GM12873 (cell line): ENCODE results near the gene FASTKD2.

Source experiments
- TF ChIP-seq, protein P1 (sequence below): IDR thresholded peaks from 2 replicates; pipeline ENCODE4 v1.5.1; 2012; ENCODE audit warnings: low read depth, mild to moderate bottlenecking, moderate library complexity, low read length, control low read depth; ENCODE audit not compliant: insufficient read depth; ENCODE audit errors: missing control alignments

FASTKD2 gene

DNA sequence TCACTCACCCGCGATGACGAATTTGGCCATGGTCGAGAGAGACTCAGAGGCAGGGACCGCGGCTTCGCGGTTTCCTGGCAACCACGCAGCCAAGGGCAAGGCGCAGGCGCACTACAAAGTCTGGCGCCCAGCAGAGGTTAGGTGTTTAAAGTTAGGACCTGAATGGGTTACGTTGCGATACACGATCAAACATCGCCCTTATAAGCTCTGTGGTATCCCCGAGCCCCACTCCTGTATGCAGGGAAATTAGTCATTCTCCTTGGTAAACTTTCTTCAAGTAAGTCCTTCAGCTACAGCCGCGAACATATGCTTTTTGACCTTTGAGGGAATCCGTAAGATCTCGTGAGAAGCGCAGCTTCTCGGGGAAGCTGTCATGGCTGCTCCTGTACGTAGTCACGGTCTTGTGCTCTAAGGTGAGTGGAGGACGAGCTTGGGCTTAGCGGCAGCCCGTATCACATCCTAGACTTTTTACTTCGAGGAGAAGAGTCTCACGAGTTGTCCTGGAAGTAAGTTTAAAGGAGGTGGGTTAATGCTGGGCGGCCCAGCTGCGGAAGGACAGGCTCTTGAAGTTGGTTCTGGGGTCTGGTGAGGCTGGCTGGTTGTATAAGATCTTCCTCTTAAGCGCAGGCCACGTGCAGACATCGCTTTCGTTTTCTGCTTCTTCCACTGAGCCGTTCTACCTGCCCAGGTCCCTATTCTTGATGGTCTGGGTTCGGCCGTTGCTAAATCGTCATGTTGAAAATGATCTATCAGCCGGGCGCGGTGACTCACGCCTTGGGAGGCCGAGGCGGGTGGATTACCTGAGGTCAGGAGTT, at the start of gene FASTKD2, which contains the start of gene MDH1B:
TSS of gene FASTKD2 (plus strand) at position 365 of the 815 bp plus-strand sequence. CDS start 1,088 bp downstream, outside the sequence.
TSS of gene MDH1B (minus strand) at position 87 of the 815 bp plus-strand sequence. CDS start at position 30, 57 bp downstream.
- TF ChIP-seq, protein P1, sequence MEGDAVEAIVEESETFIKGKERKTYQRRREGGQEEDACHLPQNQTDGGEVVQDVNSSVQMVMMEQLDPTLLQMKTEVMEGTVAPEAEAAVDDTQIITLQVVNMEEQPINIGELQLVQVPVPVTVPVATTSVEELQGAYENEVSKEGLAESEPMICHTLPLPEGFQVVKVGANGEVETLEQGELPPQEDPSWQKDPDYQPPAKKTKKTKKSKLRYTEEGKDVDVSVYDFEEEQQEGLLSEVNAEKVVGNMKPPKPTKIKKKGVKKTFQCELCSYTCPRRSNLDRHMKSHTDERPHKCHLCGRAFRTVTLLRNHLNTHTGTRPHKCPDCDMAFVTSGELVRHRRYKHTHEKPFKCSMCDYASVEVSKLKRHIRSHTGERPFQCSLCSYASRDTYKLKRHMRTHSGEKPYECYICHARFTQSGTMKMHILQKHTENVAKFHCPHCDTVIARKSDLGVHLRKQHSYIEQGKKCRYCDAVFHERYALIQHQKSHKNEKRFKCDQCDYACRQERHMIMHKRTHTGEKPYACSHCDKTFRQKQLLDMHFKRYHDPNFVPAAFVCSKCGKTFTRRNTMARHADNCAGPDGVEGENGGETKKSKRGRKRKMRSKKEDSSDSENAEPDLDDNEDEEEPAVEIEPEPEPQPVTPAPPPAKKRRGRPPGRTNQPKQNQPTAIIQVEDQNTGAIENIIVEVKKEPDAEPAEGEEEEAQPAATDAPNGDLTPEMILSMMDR: no peak

- TF ChIP-seq, protein P1: no peak
These were observed 48.8 kb upstream of the FASTKD2 start for GRCh38 chr2:206716623-206717022.

DNA sequence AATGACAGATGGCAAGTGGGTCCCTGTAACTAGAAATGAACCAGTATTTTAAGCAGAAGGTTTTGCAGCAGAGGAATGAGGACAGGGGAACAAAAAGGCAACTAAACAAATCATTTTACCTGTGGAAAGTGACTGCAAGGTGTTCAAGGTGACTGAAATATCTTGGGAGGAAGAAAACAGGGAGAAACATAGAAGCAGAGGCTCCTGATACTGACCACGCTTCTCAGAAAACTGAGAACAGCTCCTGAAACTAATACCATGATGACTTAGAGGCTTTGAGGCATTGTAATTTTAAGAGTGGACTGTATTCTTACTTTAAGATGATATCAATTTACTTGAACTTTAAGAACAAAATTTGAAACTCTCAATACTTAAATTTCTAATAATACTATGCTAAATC, 47.1 kb upstream of the FASTKD2 start, which contains the start of gene DYTN:
TSS of gene DYTN (minus strand) at position 101 of the 400 bp plus-strand sequence. CDS start 117 bp downstream, outside the sequence.
- TF ChIP-seq, protein P1: no peak

DNA sequence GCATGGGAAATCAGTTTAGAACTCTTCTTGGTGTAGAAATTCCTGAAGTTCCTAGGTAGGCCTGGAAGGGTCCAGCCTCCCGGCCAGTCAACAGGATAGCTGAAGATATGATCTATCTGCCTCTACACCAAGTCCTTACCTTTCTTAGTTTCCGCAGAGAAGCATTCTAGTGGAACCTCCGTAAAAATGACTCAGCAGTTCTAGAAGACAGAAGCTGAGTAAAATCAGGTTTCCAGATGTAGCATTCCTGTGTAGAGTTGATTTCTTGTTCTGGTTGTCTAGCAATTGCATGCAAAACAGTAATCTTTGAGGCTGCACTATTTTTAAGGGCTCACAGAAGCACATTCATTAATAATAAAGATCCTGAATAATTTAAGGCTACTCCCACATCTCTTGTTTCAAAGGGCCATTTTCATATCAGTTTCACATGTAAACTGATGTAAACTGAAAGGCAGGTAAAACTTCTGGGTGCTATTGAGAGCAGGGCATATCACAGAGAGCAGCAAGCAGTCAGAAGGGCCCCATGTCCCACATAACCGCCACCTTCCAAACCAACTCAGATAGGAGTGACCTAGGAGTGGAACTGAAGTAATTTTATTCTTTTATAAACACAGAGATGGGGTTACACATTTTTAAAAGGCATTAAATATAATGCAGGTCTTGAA, 44.0 kb upstream of the FASTKD2 start:
- TF ChIP-seq, protein P1: no peak

GRCh38 chr2:206723288-206723687, 42.1 kb upstream of the FASTKD2 start:
- TF ChIP-seq, protein P1: no peak

GRCh38 chr2:206727287-206727686, 38.1 kb upstream of the FASTKD2 start:
- TF ChIP-seq, protein P1: no peak
